Measurements from ENCODE around the gene PELI2.

DNA sequence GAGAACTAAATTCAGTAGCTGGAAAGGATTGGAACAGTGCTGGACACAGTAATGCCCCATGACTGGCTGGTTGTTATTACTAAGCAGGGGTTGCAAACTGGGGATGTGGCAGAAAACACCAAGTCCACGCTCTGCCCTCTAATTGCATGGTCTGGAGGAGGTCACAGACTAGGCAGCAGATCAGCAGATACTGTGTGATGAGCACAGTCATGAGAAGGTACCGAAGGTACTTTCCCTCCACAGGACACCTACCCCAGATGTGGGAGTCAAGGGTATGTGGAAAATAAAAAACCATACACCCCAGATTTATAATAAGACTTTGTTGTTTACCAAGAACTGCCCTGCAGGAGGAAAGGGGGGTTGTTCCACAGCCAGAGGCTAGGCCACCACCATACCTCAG is 175.3 kb downstream of the PELI2 start:
- TF ChIP-seq, protein P1, sequence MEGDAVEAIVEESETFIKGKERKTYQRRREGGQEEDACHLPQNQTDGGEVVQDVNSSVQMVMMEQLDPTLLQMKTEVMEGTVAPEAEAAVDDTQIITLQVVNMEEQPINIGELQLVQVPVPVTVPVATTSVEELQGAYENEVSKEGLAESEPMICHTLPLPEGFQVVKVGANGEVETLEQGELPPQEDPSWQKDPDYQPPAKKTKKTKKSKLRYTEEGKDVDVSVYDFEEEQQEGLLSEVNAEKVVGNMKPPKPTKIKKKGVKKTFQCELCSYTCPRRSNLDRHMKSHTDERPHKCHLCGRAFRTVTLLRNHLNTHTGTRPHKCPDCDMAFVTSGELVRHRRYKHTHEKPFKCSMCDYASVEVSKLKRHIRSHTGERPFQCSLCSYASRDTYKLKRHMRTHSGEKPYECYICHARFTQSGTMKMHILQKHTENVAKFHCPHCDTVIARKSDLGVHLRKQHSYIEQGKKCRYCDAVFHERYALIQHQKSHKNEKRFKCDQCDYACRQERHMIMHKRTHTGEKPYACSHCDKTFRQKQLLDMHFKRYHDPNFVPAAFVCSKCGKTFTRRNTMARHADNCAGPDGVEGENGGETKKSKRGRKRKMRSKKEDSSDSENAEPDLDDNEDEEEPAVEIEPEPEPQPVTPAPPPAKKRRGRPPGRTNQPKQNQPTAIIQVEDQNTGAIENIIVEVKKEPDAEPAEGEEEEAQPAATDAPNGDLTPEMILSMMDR (IDR thresholded peaks at IDR 0.05) = no peak
- TF ChIP-seq ZFX (IDR thresholded peaks at IDR 0.05; ENCODE audit: borderline replicate concordance) = no peak

Data from 22Rv1 (cell line).